Right cardiac atrium (tissue), 5 donors: ENCODE results near the gene SRXN1. TPM values are rescaled to one million over a fixed set of nuclear protein-coding genes. Genes with fewer than 3 reads are reported as not detected.
A peak's percentile ranks its signal among the peaks of the same experiment; 100 is the strongest.

Source experiments
- ATAC-seq, 2 donors: fragments of 200-7000 bp; cut with Tn5 transposase; one replicate each; pipeline versions ENCODE4 v1.8.0 to v1.9.1; 2020; ENCODE audit warnings: moderate library complexity in 2 of 2, mild to moderate bottlenecking in 1 of 2
- DNase-seq, 3 donors: peaks; one replicate each; pipeline ENCODE4 v3.0.0-alpha.2; 2020
- H3K27ac ChIP-seq: one replicate; pipeline ENCODE4 v1.5.1; 2013; ENCODE audit warnings: mild to moderate bottlenecking, low read length, control low read depth, moderate library complexity
- H3K27me3 ChIP-seq: one replicate; pipeline ENCODE4 v1.6.1; 2013; ENCODE audit not compliant: control insufficient read depth, insufficient read depth
- H3K4me1 ChIP-seq: one replicate; pipeline ENCODE4 v1.6.1; 2013; ENCODE audit warnings: low read length; ENCODE audit not compliant: control insufficient read depth, insufficient read depth
- H3K4me3 ChIP-seq: one replicate; pipeline ENCODE4 v1.5.1; 2013; ENCODE audit warnings: low read length, control low read depth
- H3K9me3 ChIP-seq: one replicate; pipeline ENCODE4 v1.6.1; 2013; ENCODE audit warnings: low read length; ENCODE audit not compliant: control insufficient read depth
- WGBS: extraction: QIAGEN DNeasy Blood & Tissue Kit; methylation state at CpG from one replicate; pipeline ENCODE4 v1.1.7; 2013; 5-methylcytosine and 5-hydroxymethylcytosine counted together
- intact Hi-C, 4 donors: fragments of 100-400 bp; cut with DNase I; formaldehyde crosslinking; loops; one replicate each; pipeline versions ENCODE4 v1.11.0 to v1.14.0; 2022 to 2023
- polyA plus RNA-seq: library from polyadenylated mRNA; stranded (reverse); fragments of 200-250 nt; gene quantifications from one replicate; pipeline ENCODE4 v1.2.3, GENCODE V29; 2013
- total RNA-seq, 4 donors: library from RNA; stranded (reverse); fragmentation: NEBNext Ultra II Directional; extraction: Animal tissue kit (Norgen Biotek cat#: 25700); gene quantifications; one replicate each; pipeline ENCODE4 v1.2.1, GENCODE V29; 2021
- donor health status: healthy with polysubstance abuse.
- donor health status: DM: no; HTN: yes; CAD: no.
- donor health status: DM: no; HTN: no; CAD: no.
- donor health status: DM: no; HTN: yes; CAD: no; lungs with severe emphysema.
- donor health status: DM: yes; HTN: yes; CAD: no.

Gene SRXN1
- total and polyA plus RNA-seq, 5 donors, result 23.9 to 50.2 (median 41.7) TPM

GRCh38 chr20:611843-612185, 41.2 kb downstream of the SRXN1 start:
- Histone ChIP-seq H3K27me3 (no peaks in the 10 kb centered on the region), H3K4me3 (no peak overlapping the region), H3K9me3 (no peaks in the 10 kb centered on the region), H3K27ac (peak overlapping the region; percentile 41), H3K4me1 (peaks cover 3% of the 10 kb centered on the region)
- DNase-seq, result no peak
- 29% methylated on average over 8 of the region's 8 CpGs for WGBS
- no peak for ATAC-seq
- intact Hi-C loops, result no loop called here

- no peak for ATAC-seq
- H3K27ac ChIP-seq, result peak overlapping the region; percentile 0
- intact Hi-C loops, result no loop called here
- H3K9me3 ChIP-seq, result no peaks in the 10 kb centered on the region
- DNase-seq, result no peak
- no peaks in the 10 kb centered on the region for H3K27me3 ChIP-seq
- 42% methylated on average over 24 of the region's 24 CpGs for WGBS
- peaks cover 3% of the 10 kb centered on the region for H3K4me1 ChIP-seq
- peak overlapping the region; percentile 69 for H3K4me3 ChIP-seq
Measured at GRCh38 chr20:611047-611842, 41.8 kb downstream of the SRXN1 start.

- peak; percentile 92 to 96 for ATAC-seq
- peak; percentile 64 to 88 (median 79) for DNase-seq
- intact Hi-C loops, result no loop called here
- H3K4me3 ChIP-seq, result peak within 1 kb of the TSS; percentile 69
- H3K27ac ChIP-seq, result peak within 1 kb of the TSS; percentile 61
- H3K4me1 ChIP-seq, result peaks cover 10% of the 10 kb centered on the region
- no peaks in the 10 kb centered on the region for H3K27me3 ChIP-seq
- H3K9me3 ChIP-seq, result no peaks in the 10 kb centered on the region
- WGBS, result 6% methylated on average over 84 of the region's 84 CpGs
Measured at GRCh38 chr20:610130-611046, 42.6 kb downstream of the SRXN1 start, which contains the start of gene TCF15. TCF15 (minus strand) TSS chr20:610309; CDS start chr20:610237, 72 bp downstream.

GRCh38 chr20:609371-609964, 43.5 kb downstream of the SRXN1 start:
- H3K27ac ChIP-seq, result peak overlapping the region; percentile 61
- H3K4me1 ChIP-seq, result peaks cover 13% of the 10 kb centered on the region
- ATAC-seq (no peak), DNase-seq (no peak)
- WGBS, result 11% methylated on average over 53 of the region's 54 CpGs
- intact Hi-C loops, result no loop called here
- peak overlapping the region; percentile 69 for H3K4me3 ChIP-seq
- H3K27me3 ChIP-seq, result no peaks in the 10 kb centered on the region
- no peaks in the 10 kb centered on the region for H3K9me3 ChIP-seq

- peaks cover 13% of the 10 kb centered on the region for H3K4me1 ChIP-seq
- no peak for DNase-seq
- no peaks in the 10 kb centered on the region for H3K9me3 ChIP-seq
- intact Hi-C loops, result no loop called here
- no peak for ATAC-seq
- WGBS, result 75% methylated on average over 8 of the region's 8 CpGs
- peak overlapping the region; percentile 61 for H3K27ac ChIP-seq
- no peaks in the 10 kb centered on the region for H3K27me3 ChIP-seq
- peak overlapping the region; percentile 69 for H3K4me3 ChIP-seq
Measured at GRCh38 chr20:608970-609369, 44.0 kb downstream of the SRXN1 start.

- 75% methylated on average over 6 of the region's 6 CpGs for WGBS
- H3K9me3 ChIP-seq, result no peaks in the 10 kb centered on the region
- intact Hi-C loops, result no loop called here
- no peak for DNase-seq
- H3K4me3 ChIP-seq, result peak overlapping the region; percentile 69
- H3K27ac ChIP-seq, result peak overlapping the region; percentile 61
- no peaks in the 10 kb centered on the region for H3K27me3 ChIP-seq
- H3K4me1 ChIP-seq, result peaks cover 13% of the 10 kb centered on the region
- no peak for ATAC-seq
Measured at GRCh38 chr20:607476-607875, 45.5 kb downstream of the SRXN1 start.

- ATAC-seq (no peak), DNase-seq (no peak)
- Histone ChIP-seq H3K27me3 (no peaks in the 10 kb centered on the region), H3K4me3 (no peak overlapping the region), H3K27ac (peak overlapping the region; percentile 93), H3K4me1 (peaks cover 12% of the 10 kb centered on the region), H3K9me3 (no peaks in the 10 kb centered on the region)
- intact Hi-C loops, result no loop called here
- 67% methylated on average over 5 of the region's 5 CpGs for WGBS
Measured at GRCh38 chr20:605237-605636, 47.8 kb downstream of the SRXN1 start.

- intact Hi-C loops, result loop anchor here in 1 of 4 donors (5.0 kb wide), 1 partner anchor 36 kb away; no protein-coding TSS in a partner anchor
- Histone ChIP-seq H3K4me3 (no peak overlapping the region), H3K27me3 (no peaks in the 10 kb centered on the region), H3K4me1 (peaks cover 12% of the 10 kb centered on the region), H3K9me3 (no peaks in the 10 kb centered on the region), H3K27ac (peak overlapping the region; percentile 74)
- peak in 2 of 3 donors; percentile 66 to 71 for DNase-seq
- peak; percentile 39 to 45 for ATAC-seq
- WGBS, result 40% methylated on average over 8 of the region's 8 CpGs
Measured at GRCh38 chr20:603116-603640, 49.8 kb downstream of the SRXN1 start.

- DNase-seq (peak; percentile 49 to 88 (median 83)), ATAC-seq (peak; percentile 83 to 87)
- Histone ChIP-seq H3K9me3 (no peaks in the 10 kb centered on the region), H3K27me3 (no peaks in the 10 kb centered on the region), H3K4me1 (peaks cover 12% of the 10 kb centered on the region), H3K27ac (peak overlapping the region; percentile 91), H3K4me3 (no peak overlapping the region)
- intact Hi-C loops, result loop anchor here in 1 of 4 donors (5.0 kb wide), 1 partner anchor 35 kb away; no protein-coding TSS in a partner anchor
- 26% methylated on average over 8 of the region's 8 CpGs for WGBS
Measured at GRCh38 chr20:602111-602970, 50.7 kb downstream of the SRXN1 start.

GRCh38 chr20:600736-601135, 52.3 kb downstream of the SRXN1 start:
- WGBS, result 93% methylated on average over 6 of the region's 6 CpGs
- Histone ChIP-seq H3K4me1 (peaks cover 8% of the 10 kb centered on the region), H3K9me3 (no peaks in the 10 kb centered on the region), H3K27ac (no peak overlapping the region), H3K27me3 (no peaks in the 10 kb centered on the region), H3K4me3 (no peak overlapping the region)
- intact Hi-C loops, result loop anchor here in 1 of 4 donors (5.0 kb wide), 1 partner anchor 33 kb away; no protein-coding TSS in a partner anchor
- ATAC-seq (no peak), DNase-seq (no peak)
